Tibial artery (tissue), 4 donors: ENCODE results near the gene SMYD3.

Source experiments
- DNase-seq, 2 donors: peaks; one replicate each; pipeline ENCODE4 v3.0.0-alpha.2; 2019
- H3K27ac ChIP-seq, 2 donors: fragments of 200-600 bp; sonication (generic) in 1 of 2; 1 replicate in 1 of 2; 2 replicates in 1 of 2; pipeline ENCODE4 v1.5.1; 2018 to 2019; ENCODE audit warnings: mild to moderate bottlenecking in 1 of 2
- H3K27me3 ChIP-seq, 2 donors: fragments of 200-600 bp; sonication (generic) in 1 of 2; one replicate each; pipeline versions ENCODE4 v1.5.1 to v1.6.0; 2016 to 2019
- H3K36me3 ChIP-seq, 3 donors: fragments of 200-600 bp; sonication (generic) in 2 of 3; one replicate each; pipeline ENCODE4 v1.5.1; 2016 to 2019; ENCODE audit warnings: mild to moderate bottlenecking in 2 of 3
- H3K4me1 ChIP-seq, 4 donors: fragments of 200-600 bp; sonication (generic) in 2 of 4; 1 replicate in 3 of 4; 2 replicates in 1 of 4; pipeline ENCODE4 v1.5.1; 2016 to 2019
- H3K4me3 ChIP-seq, 2 donors: fragments of 200-600 bp; sonication (generic) in 1 of 2; 1 replicate in 1 of 2; 2 replicates in 1 of 2; pipeline ENCODE4 v1.5.1; 2018 to 2019; ENCODE audit warnings: mild to moderate bottlenecking in 2 of 2
- H3K9me3 ChIP-seq, 3 donors: fragments of 200-600 bp; sonication (generic) in 1 of 3; one replicate each; pipeline ENCODE4 v1.5.1; 2016 to 2019
- CTCF ChIP-seq, 2 experiments: fragments of 200-600 bp in 1 of 2; fragments of 450-650 bp in 1 of 2; IDR thresholded peaks; one replicate each; pipeline ENCODE4 v1.5.1; 2017 to 2019; ENCODE audit warnings: antibody characterized with exemption in 2 of 2, mild to moderate bottlenecking in 1 of 2, moderate library complexity in 1 of 2
- intact Hi-C: fragments of 100-400 bp; cut with DNase I; formaldehyde crosslinking; loops from one replicate; pipeline ENCODE4 v1.15.0; 2023; ENCODE audit warnings: low total_unique reads

The SMYD3 gene

GRCh38 chr1:246164764-246165163 lies 342.3 kb downstream of the SMYD3 start:
- intact Hi-C loops, result no loop called here
- Histone ChIP-seq H3K4me3 (no peak overlapping the region), H3K9me3 (no peaks in the 10 kb centered on the region), H3K27ac (no peak overlapping the region), H3K27me3 (no peaks in the 10 kb centered on the region), H3K4me1 (no peaks in the 10 kb centered on the region), H3K36me3 (no peaks in the 10 kb centered on the region)
- DNase-seq, result no peak
- TF ChIP-seq CTCF (IDR thresholded peaks at IDR 0.05), result no peak

DNA sequence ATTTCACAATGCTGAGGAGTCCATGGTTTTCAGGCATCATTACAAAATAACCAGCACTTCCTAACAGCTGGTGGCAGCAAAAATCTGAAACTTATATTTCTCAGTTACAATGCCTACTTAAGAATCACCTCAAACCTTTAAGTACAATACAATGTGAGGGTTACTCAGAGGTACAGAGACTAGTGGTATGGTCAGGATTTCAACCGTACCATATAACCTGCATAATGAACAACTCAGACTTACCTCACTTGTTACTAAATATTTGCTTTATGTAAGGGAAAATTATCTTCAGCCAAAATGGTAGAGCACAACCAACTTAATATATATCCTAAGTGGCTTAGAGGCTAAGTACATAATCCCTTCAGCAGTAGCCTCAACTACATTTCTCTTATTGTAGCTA lies 344.5 kb downstream of the SMYD3 start:
- no peak for TF ChIP-seq CTCF (IDR thresholded peaks at IDR 0.05)
- no peak overlapping the region for H3K27ac ChIP-seq
- no peak for DNase-seq
- H3K36me3 ChIP-seq, result no peaks in the 10 kb centered on the region
- H3K27me3 ChIP-seq, result no peaks in the 10 kb centered on the region
- intact Hi-C loops, result no loop called here
- no peaks in the 10 kb centered on the region for H3K9me3 ChIP-seq
- no peaks in the 10 kb centered on the region for H3K4me1 ChIP-seq
- H3K4me3 ChIP-seq, result no peak overlapping the region

DNA sequence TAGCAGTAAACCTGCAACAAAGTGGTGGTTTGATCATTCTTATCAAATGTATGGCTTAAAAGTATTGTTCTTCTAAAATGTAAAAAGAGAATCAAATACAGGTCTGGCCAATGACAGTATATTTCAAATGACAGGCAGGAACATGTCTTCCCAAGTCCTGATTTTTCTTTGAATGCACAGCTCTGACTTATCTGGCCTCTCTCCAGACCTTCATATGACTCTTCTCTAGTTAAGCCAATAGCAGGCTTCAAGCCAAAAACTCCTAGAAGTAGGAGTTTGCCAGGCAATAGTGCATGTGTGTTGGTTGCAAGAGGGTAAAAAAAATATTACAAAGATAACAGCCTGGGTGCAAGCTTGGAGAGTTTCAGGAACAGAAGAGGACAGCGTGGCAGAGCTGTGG lies 345.5 kb downstream of the SMYD3 start:
- H3K4me1 ChIP-seq, result peaks cover 0 to 8% (median 0%) of the 10 kb centered on the region in 4 donors
- no peak for DNase-seq
- no peaks in the 10 kb centered on the region for H3K27me3 ChIP-seq
- no peak for TF ChIP-seq CTCF (IDR thresholded peaks at IDR 0.05)
- no peak overlapping the region for H3K4me3 ChIP-seq
- no peaks in the 10 kb centered on the region for H3K9me3 ChIP-seq
- intact Hi-C loops, result no loop called here
- H3K36me3 ChIP-seq, result no peaks in the 10 kb centered on the region
- H3K27ac ChIP-seq, result no peak overlapping the region

DNA sequence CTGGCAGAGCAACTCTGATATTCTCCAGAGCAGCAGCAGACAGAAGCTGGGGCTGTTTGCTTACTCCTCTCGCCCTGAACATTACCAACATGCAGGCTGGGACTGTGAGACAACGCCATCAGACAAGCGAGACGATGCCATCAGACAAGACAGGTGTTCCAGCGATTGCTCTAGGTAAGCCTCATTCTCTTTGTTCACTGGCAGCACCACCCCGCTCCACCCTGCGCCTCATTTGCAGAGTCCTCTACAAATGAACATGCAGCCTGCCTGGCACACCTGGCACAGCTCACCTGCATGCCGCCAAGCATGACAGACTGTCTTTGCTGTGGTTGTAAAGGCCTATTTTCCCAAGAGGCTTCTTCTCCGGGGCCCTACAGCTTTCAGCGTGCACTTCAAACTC lies 346.2 kb downstream of the SMYD3 start:
- no peak overlapping the region for H3K27ac ChIP-seq
- H3K4me1 ChIP-seq, result peaks cover 0 to 15% (median 0%) of the 10 kb centered on the region in 4 donors
- H3K36me3 ChIP-seq, result no peaks in the 10 kb centered on the region
- intact Hi-C loops, result no loop called here
- no peak for DNase-seq
- no peak for TF ChIP-seq CTCF (IDR thresholded peaks at IDR 0.05)
- H3K27me3 ChIP-seq, result no peaks in the 10 kb centered on the region
- H3K4me3 ChIP-seq, result no peak overlapping the region
- no peaks in the 10 kb centered on the region for H3K9me3 ChIP-seq

- Histone ChIP-seq H3K4me3 (no peak overlapping the region), H3K4me1 (peaks cover 0 to 18% (median 0%) of the 10 kb centered on the region in 4 donors), H3K27ac (no peak overlapping the region), H3K9me3 (no peaks in the 10 kb centered on the region), H3K27me3 (no peaks in the 10 kb centered on the region), H3K36me3 (no peaks in the 10 kb centered on the region)
- intact Hi-C loops, result no loop called here
- TF ChIP-seq CTCF (IDR thresholded peaks at IDR 0.05), result no peak
- no peak for DNase-seq
Observed at GRCh38 chr1:246160374-246160773, 346.7 kb downstream of the SMYD3 start.
